GM19324 (cell line): ENCODE measurements around the gene IL31RA.
A peak's percentile ranks its signal among the peaks of the same experiment; 100 is the strongest.

Source experiments
- ATAC-seq: cut with Tn5 transposase; IDR thresholded peaks from one replicate; pipeline ENCODE4 v1.9.1; 2021; ENCODE audit warnings: mild to moderate bottlenecking, moderate library complexity; ENCODE audit not compliant: unreplicated experiment, low FRiP score

Gene IL31RA

GRCh38 chr5:55899344-55899743, 48.2 kb downstream of the IL31RA start:
- no peak for ATAC-seq

- ATAC-seq = no peak
Observed at GRCh38 chr5:55900068-55900467, 48.9 kb downstream of the IL31RA start.

- no peak for ATAC-seq
Observed at GRCh38 chr5:55900776-55901175, 49.6 kb downstream of the IL31RA start.

- ATAC-seq = no peak
Observed at GRCh38 chr5:55902696-55903095, 51.5 kb downstream of the IL31RA start.

DNA sequence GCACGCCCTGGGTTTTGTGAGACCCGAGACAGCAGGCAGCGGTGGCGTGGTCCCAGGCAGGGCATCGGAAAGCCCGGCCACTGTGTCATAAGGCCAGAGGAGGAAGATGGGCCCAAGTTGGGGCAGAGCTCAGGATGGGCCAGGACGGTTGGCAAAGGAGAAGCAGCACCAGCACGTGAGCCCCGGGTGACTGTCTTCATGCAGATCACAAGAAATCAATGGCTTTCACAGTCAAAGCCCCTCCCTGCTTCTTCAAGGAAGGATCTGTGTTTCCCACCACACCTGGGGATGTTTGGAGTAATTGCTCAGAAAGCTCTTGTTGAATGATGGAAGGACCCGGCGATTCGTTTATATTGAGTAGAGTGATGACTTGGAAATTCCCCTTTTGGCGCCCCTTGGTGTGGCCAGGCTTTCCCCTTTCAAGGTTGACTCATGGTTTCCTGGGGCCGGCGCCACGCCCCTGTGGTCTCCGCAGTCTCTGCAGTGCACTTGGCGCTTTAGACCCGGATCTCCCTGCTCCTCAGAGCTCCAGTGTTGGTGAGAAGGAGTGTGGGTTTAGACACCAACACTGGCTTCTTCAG, 52.1 kb downstream of the IL31RA start:
- peak; percentile 66 for ATAC-seq

DNA sequence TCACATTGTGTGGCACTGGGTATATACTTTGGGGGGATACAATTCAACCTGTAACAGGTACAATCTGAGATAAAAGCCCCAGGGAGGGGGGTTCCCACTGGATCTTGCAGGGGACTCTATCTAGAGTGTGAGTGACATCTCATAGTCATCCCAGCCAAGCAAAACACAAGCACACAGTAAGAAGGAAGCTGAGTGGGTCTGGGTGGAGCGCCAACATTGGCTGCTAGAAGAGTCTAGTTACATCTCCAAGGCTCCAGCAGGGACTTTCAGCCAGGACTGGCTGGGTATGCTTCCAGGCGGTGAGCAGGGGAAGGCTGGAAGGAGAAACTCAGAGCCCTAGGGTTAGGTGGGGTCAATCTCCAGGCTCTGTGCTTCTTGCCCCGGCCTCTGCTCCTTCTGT, 53.0 kb downstream of the IL31RA start:
- ATAC-seq = no peak

DNA sequence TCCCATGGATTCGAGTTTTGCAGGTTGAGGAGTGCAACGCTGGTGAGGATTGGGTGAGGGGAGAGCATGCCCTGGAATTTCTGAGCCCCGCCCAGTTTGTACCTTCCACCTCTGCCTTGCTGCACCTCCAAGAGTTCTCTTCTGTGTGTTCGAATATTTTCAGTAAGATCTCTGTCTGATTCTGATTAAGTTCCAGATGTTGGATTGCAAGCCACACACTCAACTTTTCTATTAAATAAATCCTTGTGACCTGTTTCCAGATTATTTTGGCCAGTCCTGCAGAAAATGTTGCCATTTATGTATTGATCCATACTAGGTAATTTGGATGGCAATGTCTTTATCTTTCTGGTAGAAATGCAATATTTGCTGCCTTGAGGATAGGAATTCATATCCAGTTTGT, 54.1 kb downstream of the IL31RA start:
- ATAC-seq = no peak

DNA sequence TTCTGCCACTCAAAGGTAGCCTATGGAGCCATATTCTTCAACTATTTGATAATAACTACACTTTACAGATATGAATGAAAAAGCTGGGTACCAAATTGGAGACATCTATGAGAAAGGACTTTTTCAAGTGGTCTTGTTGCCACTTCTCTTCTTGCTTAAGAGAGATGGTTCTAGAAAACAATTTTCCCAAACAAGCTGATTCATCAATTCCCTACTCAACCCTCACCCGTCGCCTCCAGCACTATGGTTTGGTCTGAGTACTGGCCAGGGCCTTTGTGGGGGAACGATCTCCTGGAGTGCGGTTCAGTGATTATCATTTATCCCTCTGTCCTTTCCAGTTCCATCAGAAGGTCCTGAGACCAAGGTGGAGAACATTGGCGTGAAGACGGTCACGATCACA, 56.8 kb downstream of the IL31RA start:
- no peak for ATAC-seq

- no peak for ATAC-seq
Observed at GRCh38 chr5:55908804-55909203, 57.6 kb downstream of the IL31RA start.

DNA sequence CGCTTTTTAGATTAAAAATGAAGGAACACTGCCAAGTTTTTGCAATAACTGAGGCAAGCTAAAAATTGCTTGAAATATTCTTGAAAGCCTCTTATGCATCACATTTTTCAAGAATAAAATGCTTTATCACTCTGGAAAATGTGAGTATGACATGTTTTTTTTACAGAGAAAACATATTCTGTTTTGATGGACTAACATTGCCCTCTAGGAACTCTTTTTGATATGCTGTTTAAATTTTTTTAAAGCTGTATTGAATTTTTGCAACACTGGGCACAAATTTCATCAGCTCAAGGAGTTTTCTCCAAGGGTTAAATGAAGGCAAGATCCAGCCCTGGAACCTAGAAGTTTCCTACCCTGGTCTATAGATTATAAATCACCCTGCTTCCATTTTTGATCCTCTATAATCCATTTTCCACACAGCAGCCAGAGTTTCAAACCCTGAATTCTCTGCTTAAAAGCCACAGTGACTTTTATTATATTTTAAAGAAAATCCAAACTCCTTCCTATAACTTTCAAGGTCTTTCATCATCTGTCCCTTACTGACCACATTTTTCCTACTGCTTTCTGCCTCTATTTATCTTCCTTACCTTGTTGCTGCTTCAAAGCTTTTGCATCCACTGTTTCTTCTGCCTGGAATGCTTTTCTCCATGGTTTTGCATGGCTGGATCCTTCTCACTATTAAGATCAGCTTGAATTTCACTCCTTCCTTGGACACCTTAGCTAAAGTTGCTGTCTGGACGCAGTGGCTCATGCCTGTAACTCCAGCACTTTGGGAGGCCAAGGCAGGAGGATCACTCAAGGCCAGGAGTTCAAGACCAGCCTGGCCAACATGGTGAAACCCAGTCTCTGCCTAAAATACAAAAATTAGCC, 60.9 kb downstream of the IL31RA start:
- no peak for ATAC-seq

DNA sequence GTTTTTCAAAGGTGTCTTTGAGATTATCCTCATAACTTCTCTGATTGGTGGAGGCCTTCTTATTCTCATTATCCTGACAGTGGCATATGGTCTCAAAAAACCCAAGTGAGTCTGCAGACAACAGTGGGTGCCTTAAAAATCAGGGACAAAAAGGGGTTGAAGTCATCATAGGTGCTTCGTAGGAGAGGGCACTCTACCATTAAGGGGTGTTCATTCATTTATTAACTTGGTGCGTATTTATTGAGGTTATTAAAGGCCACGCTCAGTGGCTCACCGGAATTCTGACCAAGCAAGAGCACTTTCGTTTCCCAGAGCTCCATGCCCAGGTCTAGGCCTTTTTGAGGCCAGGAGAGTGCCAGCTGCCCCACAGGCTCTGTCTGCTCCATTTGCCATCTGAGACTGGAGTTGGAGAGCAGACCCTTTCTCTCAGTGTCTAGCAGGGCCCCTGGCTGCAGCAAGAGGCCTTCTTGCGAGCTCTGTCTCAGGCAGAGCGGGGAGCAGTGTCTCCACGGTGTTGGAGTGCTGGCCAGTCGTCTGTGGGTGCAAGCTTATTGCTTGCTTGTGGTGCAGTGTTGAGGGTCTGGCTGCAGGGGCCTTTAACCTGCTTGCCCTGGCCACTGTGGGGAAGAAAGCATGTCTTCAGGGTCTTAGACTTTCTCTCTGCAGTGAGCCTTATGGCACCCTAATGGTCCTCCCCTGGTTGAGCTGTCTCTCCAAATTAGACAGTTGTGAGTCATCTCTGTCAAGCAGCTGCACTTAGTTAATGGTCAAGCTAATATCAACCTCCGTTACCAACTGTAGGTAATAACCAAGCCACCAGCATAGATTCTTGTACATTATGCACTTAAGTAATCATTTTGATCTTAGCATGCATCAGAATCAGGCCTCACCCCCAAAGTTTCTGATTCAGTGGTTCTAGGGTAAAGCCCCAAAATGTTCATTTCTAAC, 62.6 kb downstream of the IL31RA start:
- ATAC-seq = peak; percentile 72

DNA sequence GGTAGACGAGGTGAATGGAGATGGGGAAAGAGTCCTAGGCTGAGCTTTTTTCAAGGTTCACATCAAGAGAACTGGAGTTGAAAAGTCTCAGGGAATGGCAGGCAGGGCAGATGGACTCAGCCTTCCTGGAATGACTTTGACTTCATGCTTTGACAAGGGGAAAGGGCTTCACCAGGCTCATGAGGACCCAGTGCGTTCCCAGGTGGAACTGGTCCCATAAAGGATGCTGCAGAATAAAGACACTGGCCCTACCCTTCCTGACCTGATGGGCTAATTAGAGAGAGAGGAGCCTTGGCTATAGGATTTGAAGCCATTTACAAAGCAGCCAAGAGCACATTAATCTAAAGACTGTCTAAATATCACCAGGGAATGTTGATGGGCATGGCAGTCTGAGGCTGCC, 63.8 kb downstream of the IL31RA start:
- no peak for ATAC-seq

DNA sequence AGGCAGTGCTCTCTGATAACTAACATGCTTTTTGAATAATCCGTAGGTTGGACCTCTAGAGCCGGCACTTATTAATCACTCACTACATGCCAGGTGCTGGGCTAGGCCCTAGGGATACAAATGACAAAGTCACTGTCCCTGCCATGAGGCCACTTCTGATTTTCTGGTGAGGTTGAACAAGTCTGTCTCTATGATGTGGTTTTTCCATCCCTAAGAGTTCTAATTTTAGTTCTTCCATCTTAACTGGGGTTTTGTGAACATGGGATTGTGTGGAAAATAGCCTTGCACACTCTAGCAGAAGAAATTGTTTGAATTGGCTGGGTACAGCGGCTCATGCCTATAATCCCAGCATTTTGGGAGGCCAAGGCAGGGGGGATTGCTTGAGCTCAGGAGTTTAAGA, 64.6 kb downstream of the IL31RA start:
- no peak for ATAC-seq

GRCh38 chr5:55916986-55917385, 65.8 kb downstream of the IL31RA start:
- ATAC-seq = no peak

- ATAC-seq = no peak
Observed at GRCh38 chr5:55917402-55918086, 66.4 kb downstream of the IL31RA start.

DNA sequence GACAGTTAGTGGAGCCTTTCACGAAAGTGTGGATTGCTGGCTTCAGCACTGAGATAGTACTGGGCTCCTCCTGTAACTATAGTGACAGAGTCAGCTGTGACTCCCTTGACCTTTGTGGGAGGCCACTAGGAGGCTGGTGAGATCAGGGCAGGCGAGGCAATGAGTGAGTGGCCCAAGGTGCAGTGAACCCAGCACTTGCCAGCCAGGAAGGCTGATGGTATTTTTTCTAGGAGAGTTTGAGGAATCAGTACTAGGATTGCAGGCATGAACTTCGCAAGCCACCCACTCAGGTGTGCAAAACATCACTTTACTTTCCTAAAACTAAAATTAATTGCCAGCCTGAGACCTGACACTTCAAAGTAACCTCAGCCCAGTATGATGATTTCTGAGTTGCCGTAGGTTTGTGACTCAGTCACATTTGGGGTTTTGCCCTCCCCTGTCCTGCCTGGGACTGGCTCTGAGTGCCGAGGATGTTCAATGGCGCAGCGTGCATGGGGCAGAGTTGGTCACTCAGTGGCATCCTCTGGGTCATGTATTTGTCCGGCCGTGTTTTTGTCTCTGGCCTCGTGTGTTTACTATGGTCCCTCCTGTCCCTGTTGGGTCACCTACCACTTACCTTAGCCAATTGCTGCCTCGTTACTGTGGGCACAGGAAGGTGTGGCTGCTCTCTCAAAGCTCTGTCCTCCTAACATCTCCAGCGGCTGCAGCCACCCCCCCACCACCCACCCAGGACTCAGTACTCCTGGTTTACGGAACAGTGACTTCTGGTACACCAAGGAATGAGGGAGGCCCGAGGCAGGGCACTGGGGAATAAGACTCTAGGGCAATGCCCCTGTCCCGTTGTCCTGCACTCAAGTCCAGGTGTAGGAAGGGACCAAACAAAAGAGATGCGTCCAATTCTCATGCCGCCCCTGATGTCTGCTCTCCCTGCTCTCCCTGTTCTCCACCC, 67.2 kb downstream of the IL31RA start:
- no peak for ATAC-seq

DNA sequence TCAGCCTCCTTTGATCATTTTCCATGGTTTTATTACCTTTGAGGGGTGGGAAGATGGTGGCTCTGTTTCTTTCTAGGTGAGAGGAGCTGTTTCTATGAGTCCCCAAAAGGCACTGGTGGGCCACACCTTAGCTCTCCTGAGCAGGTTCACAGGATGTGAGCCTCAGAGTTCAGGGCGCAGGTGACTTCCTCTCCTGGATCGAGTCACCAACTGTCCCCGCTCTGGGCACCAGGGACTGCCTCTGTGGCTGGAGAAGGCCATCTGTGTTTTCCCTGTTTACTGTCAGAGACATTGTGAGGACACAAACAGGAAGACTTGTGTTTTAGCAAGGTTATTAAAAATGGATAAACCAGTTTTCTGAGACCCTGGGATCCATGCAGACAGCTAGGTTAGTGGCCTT, 68.5 kb downstream of the IL31RA start:
- ATAC-seq = no peak

GRCh38 chr5:55920784-55921183, 69.6 kb downstream of the IL31RA start:
- ATAC-seq = no peak

GRCh38 chr5:55921617-55922016, 70.5 kb downstream of the IL31RA start:
- no peak for ATAC-seq
